Ammon's horn (tissue), 1 donor: ENCODE measurements around the gene MRPS17.

Experiments used
- DNase-seq: peaks from one replicate; pipeline ENCODE4 v3.0.0-alpha.2; 2016; ENCODE audit warnings: low spot score

MRPS17 gene

DNA sequence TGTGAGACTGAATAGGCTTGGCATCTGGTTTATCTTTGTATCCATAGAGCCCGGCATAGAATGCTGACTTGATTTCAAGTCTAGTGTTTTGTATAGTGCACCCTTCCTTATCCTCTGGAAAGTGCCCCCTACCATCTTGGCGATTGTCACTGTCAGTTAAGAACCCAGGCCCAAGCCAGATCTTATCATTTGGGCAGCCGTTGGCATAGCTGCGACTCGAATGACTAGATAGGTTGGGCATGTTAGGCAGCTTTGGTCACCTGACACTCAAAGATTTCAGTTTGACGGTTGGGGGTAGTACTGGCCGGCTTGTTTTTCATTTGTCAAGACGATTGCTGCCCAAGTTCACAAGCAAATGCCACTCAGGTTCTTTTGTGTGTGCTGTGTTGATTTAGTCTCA, 19.3 kb downstream of the MRPS17 start:
- no peak for DNase-seq

DNA sequence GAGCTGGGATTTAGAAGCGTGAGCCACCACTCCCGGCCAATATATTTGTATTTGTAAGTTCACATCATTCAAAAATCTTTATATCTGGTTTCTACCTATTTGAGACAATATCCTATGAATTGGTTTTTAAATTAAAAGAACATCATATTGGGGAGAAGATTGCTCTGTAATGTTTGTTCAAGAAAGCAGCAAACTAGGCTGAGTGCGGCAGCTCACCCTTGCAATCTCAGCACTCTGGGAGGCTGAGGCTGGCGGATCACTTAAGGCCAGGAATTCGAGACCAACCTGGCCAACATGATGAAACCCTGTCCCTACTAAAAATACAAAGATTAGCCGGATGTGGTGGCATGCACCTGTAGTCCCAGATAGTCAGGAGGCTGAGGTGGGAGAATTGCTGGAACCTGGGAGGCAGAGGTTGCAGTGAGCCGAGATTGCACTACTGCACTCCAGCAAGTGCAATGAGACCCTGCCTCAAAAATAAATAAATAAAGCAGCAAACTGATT, 22.1 kb downstream of the MRPS17 start:
- no peak for DNase-seq

DNA sequence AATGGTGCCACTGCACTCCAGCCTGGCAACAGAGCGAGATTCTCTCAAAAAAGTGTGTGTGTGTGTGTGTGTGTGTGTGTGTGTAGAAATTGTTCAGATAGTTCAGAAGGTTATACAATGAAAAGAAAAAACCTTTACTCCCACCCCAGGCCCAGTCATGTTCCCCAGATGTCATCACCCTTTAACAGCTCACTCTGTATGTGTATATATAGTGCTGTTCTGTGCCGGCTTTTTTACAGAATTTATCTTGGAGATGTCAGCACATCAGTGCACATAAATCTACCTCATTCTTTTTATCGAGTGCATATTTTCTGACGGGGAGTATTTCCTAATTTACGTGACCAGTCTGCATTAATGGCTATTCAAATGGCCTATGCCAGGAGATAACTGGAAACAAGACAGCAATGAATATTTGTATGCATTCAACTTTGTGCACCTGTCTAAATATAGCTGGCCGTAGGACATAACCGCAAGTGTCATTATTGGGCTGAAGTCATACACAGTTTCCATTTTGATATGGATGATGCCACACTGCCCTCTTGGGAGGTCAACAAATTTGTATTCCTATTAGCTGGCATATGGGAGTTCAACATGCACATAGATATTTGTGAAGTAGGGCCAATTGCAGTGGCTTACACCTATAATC, 24.4 kb downstream of the MRPS17 start:
- no peak for DNase-seq

DNA sequence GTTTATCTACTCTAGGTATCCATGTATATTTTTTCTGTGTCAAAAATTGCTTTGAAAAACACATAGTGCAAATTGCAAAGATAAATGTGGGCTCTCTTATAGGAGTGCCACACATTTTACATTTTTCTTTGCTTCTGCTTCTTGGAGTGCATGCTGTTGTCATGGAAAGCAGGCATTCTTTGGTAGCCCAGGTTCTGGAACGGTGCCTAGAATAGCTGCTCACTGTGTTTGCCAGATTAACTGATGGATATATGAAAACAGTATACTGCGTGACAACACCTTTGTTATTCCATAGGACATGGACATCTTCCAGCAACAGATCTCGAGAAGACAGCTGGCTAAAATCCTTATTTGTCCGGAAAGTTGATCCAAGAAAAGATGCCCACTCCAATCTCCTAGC, 26.2 kb downstream of the MRPS17 start:
- DNase-seq, result peak; percentile 41

DNA sequence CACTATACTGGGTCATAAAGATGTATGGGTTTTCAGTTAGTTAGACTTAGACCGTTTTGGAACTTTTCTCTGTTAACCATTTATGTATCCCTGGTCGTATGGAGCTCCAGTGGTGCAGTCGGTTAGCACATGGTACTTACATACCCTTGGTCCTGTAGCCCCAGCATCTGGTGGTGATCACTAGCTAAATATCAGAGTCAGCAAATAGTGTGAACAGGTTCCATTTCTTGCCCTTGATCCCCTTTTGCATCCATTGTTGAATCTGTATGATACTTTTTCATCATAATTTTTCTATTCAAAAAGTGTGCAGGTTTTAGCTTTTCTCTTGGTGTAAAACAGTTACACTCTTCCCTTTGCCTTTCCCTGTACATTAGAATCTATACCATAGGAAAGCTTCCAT, 28.6 kb downstream of the MRPS17 start:
- DNase-seq, result no peak

DNA sequence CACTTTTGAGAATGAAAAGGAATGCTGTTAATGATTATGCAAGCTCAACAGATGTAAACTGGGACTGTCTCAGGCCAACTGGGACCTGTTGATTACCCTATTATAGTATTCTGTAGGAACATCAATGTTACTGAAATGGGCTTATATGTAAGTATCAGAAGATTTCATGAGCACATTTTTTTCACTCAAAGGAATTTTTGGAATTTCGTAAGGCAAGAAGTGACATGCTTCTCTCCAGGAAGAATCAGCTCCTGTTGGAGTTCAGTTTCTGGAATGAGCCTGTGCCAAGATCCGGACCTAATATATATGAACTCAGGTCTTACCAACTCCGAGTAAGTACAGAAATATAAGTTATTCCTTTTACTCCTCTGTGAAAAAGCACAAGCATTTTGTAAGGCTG, 31.9 kb downstream of the MRPS17 start:
- DNase-seq, result no peak

DNA sequence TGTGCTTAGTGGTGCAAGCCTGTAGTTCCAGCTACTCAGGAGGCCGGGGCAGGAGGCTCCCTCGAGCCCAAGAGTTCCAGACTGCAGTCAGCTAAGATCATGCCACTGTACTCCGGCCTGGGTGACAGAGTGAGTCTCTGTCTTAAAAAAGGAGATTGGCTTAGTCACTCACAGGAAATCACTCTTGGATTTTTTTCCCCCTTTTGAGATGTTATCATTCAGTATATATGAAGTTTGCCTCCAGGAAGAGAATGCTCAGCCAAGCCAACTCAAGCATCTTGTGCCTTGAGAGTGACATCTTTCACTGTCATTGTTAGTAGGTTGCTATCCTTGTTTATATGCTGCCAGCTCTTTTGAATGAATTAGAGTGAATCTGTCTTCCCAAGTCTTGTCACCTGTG, 40.7 kb downstream of the MRPS17 start:
- DNase-seq, result no peak

DNA sequence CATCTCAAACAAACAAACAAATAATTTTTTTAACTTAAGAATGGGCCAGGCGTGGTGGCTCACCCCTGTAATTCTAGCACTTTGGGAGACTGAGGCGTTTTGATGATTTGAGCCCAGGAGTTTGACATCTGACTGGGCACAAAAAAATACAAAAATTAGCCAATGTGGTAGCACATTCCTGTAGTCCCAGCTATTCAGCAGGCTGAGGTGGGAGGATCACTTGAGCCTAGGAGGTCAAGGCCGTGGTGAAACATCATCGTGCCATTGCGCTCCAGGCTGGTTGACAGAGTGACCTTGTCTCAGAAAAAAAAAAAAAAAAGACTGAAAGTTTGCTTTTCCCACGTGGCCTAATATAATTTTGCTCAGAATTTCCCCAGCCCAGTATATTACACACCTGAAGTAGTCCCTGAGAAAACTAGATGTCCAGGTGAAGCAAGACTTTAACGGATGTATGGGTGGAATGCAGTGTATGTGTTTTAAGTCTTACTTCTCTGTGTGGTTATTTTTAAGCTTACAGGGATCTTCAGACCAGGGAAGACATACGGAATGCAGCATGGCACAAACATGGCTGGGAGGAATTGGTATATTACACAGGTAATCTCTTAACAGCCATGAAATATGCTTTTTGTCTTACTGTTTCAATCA, 45.3 kb downstream of the MRPS17 start:
- no peak for DNase-seq

DNA sequence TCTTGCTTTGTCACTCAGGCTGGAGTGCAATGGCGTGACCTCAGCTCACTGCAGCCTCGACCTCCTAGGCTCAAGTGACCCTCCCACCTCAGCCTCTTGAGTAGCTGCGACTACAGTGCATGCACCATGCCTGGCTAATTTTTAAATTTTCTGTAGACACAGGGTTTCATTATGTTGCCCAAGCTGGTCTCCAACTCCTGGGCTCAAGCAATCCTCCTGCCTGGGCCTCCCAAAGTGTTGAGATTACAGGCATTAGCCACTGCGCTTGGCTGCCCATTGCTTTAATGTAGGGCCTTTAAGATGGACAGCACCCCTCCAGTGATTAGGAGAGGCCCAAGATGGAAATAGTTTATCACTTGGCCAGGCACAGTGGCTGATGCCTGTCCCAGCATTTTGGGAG, 52.1 kb downstream of the MRPS17 start:
- DNase-seq, result no peak
